NCI-H2227 (cell line): Measurements from ENCODE around the gene PCDH15.
"Not testable (repeated sequence)": the region's sequence is repeated elsewhere in the genome, so short reads cannot be mapped to it uniquely, and the experiment has no call there.

Experiments
- DNase-seq: peaks from one replicate; lab custom pipeline; 2025; ENCODE audit not compliant: unreplicated experiment; lab: John Stamatoyannopoulos, UW

PCDH15 gene

GRCh38 chr10:54576541-54576940 lies 224.5 kb downstream of the PCDH15 start:
- no peak for DNase-seq

GRCh38 chr10:54559498-54559897 lies 241.5 kb downstream of the PCDH15 start:
- DNase-seq: no peak

DNA sequence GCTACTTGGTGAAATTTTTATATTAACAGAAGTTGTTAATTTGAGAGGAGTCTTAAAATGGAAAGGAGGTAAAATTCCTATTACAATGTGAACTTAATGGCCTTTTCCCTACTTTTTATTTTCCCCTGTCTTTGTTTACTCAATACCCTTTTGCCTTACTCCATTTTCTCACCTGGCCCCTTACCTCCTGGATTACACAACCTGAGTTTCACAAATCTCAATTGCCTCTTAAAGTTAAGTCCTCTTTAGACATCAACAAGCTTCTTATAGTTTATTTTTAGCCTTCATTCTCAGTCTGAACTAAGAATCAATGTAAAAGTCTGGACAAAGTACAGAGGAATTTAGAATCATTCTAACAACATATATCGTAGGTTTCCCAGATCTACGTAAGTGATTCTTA lies 247.0 kb downstream of the PCDH15 start:
- DNase-seq: no peak

GRCh38 chr10:54550016-54550415 lies 251.0 kb downstream of the PCDH15 start:
- no peak for DNase-seq

DNA sequence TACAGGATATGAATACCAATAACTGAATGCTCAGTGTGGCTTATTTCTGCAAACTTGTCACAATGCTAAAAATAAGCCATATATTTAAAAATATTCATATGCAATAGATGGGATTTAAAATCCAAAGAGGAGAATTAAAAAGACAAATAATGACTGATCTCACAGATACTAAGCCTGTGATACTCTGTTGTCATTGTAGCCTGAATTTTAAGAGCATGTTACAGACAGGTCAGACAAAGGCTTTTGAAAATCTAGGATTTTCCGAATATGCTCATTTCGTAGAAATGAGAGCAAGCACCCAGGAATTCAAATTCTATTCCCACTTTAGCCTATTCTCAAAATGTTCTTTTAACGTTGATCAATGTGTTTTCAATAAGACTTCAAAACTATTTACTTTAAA lies 269.7 kb downstream of the PCDH15 start:
- DNase-seq: no peak

GRCh38 chr10:54530299-54530698 lies 270.7 kb downstream of the PCDH15 start:
- no peak for DNase-seq

GRCh38 chr10:54525816-54526215 lies 275.2 kb downstream of the PCDH15 start:
- DNase-seq: no peak

GRCh38 chr10:54515244-54515643 lies 285.8 kb downstream of the PCDH15 start:
- not testable (repeated sequence) for DNase-seq

DNA sequence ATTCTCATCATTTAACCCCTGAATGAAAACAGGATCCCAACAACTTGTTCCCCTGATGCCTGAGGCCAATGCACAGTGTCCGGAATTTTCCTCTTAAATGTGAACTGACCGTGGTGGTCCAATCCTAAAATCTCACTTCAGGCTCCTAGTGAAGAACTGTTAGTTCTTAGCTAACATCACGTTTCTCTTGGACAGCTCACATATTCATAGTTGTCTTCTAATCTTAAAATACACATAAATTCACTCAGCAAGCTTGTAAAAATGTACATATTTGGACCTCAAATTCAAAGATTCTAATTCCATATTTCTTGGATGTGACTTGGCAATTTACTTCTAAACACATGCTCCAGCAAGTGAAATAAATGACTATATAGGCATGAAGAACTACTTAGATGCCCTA lies 297.2 kb downstream of the PCDH15 start:
- no peak for DNase-seq

GRCh38 chr10:54501929-54502328 lies 299.1 kb downstream of the PCDH15 start:
- DNase-seq: no peak

- DNase-seq: no peak
Measured at GRCh38 chr10:54496852-54497251, 304.2 kb downstream of the PCDH15 start.

- no peak for DNase-seq
Measured at GRCh38 chr10:54487743-54488142, 313.3 kb downstream of the PCDH15 start.

DNA sequence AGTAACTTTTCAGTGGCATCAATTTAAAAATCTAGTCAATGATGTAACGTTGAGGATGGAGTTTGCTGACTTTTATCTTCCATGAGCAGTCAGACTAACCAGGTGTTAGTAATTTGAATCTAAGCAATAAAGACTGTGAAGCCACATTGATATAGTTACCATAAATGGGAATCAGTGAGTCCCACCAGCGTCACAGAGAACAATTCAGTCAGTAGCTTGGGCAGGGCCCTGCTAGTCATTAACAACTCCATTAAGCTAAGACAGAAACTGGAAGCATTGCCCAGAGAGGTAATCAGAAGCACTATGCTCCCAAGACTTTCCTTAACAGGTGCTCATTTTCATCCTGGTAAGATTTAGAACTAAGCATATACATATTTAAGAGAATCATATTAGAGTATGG lies 315.1 kb downstream of the PCDH15 start:
- DNase-seq: no peak

GRCh38 chr10:54484186-54484585 lies 316.8 kb downstream of the PCDH15 start:
- no peak for DNase-seq

DNA sequence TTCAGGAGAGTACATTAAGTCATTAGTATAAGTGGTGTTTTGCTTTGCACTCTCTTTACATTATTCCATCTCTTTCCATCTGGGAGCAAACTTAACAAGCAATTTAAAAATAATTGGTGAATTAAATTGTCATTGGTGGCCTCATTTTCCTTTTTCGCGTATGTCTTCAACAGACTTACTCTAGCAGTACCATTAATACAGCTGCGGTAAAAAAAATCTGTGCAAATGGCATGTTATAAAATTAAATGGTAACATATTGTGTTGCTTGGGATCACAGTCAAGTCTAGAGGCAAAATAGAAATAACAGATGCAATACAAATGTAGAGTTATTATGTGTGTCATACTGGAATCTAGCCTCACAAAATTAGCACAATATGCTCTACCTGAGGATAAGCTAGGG lies 322.4 kb downstream of the PCDH15 start:
- DNase-seq: no peak

DNA sequence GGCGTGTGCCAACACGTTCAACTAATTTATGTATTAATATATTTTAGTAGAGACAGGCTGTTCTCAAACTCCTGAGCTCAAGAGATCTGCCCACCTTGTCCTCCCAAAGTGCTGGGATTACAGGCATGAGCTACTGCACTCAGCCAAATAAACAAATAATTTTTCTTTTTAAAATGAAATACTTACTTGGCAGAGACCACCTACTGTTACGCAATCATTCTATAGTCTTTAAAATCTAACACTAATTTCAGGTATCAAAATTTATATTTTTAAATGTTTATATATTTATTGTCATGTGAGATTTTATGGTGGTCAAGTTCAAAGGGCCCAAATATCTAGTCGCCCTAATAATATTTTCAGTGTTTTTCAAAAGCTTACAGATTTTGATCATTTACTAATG lies 323.3 kb downstream of the PCDH15 start:
- no peak for DNase-seq

DNA sequence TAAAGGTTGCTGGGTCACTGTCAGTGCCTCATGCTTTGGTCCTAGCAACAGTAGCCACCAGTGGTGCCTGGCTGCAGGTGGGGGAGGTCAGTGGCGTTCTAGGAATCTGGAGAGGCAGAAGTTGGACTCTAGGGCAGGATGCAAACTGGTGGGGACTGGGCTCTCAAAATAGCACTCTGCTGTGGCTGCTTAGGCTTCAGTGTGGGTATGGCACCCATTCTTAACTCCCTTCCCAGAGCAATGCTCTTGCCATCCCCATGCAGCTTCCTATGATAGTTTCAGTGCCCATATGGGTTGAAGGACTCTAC lies 330.8 kb downstream of the PCDH15 start:
- DNase-seq: no peak

DNA sequence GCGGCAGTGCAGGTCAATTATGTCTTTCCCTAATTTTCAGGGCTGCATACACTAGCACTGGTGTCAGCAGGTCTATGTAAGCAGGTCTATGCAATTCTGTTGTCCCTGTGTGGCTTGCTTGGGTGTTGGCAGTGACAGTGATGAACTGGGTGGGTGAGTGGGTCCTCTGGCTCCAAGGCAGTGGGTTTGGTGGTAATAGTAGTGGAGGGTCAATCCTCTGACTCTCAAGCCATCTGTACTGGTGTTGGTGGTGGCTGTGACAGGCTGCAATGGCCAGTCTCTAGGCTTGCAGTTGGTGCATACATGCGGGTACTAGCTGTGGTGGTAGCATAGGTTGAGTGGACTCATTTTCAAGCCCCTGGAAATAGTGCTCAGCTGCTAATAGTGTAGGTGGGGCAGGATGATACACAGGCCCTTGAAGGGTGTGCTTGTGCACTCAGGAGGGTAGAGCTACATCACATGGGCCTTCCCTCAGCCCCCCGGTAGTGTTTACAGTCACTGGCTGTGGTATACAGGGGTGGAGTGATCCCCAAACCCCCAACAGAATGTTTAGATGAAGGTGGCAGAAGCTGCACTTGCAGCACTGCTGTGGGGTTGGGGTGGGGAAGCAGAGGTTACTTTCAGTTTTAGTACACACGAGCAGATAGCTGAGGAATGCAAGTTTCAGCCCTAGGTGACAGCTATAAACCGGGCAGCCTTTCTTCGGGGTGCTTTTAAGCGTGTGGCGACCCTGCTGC lies 331.3 kb downstream of the PCDH15 start:
- DNase-seq: no peak

DNA sequence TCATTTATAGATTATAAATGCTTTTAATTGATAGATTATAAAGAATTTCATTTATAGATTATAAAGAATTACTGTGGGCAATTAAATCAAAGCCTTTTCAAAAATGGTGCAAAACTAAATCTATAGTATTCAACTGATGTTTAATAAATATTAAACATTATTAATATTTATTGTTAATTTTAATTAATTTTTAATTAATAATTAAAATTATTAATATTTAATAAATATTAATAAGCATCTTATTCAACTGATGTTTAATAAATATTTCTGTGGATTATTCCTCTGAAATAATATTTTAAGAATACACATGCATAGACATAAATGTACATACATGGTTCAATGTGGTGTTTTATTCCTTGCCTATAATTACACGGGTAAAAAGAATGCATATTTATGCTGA lies 346.8 kb downstream of the PCDH15 start:
- no peak for DNase-seq

GRCh38 chr10:54449056-54449455 lies 352.0 kb downstream of the PCDH15 start:
- DNase-seq: no peak

DNA sequence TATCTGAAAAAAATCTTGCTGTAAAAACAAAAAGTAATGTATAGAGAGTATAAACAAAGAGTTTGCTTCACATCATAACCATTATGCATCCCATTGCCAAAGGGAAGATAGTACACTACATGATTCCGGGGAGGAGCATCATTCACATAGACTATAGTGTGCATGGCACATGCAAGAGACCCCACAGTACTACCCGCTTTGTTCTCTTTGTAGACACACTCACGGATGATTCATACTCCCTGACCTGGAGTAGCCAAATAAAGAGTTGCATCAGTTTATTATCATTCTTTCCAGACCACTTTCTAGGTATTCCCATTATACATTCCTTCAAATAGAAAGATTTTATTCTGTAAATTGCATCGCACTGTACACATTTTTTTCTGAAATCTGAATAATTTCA lies 356.9 kb downstream of the PCDH15 start:
- DNase-seq: no peak

DNA sequence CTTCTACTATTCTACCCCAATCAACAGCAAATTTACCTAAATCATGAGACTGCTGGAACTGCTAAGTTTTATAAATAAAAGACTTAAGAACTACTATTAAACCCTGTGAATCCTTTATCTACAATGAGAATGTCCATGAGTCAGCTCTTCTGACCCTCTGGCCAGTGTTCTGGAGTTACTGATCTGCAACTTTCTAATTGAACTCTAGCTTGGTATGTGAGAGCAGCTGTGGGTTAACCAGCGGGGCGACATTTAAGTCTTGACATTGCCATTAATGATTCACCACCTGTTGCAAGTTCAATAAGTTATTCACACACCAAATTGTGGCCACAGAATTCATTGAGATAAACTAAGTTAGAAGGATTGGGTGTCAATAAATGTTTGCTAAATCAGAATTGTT lies 359.8 kb downstream of the PCDH15 start:
- DNase-seq: no peak

DNA sequence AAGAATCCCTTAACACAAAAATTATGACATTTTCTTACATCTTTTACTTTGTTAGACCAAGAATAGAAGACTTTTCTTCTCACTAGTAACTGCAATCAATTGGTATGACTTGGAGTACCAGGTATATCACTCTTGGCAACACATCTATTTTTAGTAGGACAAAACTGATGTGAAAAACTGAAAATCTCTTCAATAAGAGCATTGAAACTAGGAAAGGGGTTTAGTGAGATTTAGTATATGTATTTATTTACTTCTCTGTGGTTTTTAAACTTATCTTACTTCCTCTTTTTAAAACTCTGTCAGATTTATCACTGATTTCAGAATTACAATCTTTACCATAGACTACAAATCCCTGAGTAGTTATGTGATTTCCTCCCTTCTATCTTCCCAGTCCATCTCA lies 366.2 kb downstream of the PCDH15 start:
- DNase-seq: no peak

DNA sequence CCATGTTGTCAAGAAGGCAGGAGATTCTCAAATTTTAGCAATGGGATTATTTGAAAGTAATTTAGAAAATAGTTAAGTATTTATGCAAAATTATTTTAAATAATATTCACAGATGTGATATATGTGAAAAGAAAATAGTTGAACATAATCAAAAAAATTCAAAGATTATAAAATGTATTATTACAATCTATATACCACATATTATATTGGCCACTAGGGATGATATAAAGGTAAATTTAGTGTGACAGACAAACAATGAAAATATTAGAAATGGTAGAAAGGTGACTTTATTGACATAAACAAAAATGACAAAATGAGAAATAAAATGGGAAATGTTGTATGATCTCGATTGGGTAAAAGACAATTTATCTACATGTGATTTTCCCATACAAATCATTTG lies 385.5 kb downstream of the PCDH15 start:
- DNase-seq: no peak
